Measurements from ENCODE around the gene ADAMTS5.

ADAMTS5 gene

GRCh38 chr21:26952374-26953066, 14.4 kb downstream of the ADAMTS5 start:
- in situ Hi-C loops (cut with MboI; ENCODE audit: low pct_unique_long_range_greater_than_20kb, low sequenced_read_pairs, unreplicated experiment) = no loop called here
- TF ChIP-seq, protein P1, sequence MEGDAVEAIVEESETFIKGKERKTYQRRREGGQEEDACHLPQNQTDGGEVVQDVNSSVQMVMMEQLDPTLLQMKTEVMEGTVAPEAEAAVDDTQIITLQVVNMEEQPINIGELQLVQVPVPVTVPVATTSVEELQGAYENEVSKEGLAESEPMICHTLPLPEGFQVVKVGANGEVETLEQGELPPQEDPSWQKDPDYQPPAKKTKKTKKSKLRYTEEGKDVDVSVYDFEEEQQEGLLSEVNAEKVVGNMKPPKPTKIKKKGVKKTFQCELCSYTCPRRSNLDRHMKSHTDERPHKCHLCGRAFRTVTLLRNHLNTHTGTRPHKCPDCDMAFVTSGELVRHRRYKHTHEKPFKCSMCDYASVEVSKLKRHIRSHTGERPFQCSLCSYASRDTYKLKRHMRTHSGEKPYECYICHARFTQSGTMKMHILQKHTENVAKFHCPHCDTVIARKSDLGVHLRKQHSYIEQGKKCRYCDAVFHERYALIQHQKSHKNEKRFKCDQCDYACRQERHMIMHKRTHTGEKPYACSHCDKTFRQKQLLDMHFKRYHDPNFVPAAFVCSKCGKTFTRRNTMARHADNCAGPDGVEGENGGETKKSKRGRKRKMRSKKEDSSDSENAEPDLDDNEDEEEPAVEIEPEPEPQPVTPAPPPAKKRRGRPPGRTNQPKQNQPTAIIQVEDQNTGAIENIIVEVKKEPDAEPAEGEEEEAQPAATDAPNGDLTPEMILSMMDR (IDR thresholded peaks at IDR 0.05; ENCODE audit: extremely low read depth, insufficient read depth, missing control alignments) = no peak
- DNase-seq (ENCODE audit: low spot score) = no peak

DNA sequence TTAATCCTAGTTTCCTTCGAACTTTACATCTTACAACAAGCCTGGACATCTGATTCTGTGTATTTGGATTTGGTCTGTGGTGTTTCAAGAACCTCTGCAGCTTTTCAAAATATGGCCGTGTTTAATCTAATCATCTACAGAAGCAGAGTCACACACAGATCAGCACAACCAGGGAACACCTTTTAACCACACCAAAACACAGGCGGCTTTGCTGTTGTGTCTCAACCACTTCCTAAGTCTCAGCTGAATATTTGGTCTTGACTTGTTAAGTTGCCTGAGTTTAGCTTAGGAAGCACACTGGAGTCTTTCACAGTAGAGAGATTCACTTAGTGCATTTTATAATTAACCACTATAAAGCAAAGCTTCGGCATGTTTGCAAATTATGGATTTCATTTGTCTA, 17.1 kb downstream of the ADAMTS5 start:
- in situ Hi-C loops (cut with MboI; ENCODE audit: low pct_unique_long_range_greater_than_20kb, low sequenced_read_pairs, unreplicated experiment) = no loop called here

GRCh38 chr21:26948194-26948593, 18.7 kb downstream of the ADAMTS5 start:
- in situ Hi-C loops (cut with MboI; ENCODE audit: low pct_unique_long_range_greater_than_20kb, low sequenced_read_pairs, unreplicated experiment) = no loop called here

More for the DNA sequence above, 17.1 kb downstream of the ADAMTS5 start:
- TF ChIP-seq, protein P1 (IDR thresholded peaks at IDR 0.05; ENCODE audit: extremely low read depth, insufficient read depth, missing control alignments) = no peak
- DNase-seq (ENCODE audit: low spot score) = no peak

DNA sequence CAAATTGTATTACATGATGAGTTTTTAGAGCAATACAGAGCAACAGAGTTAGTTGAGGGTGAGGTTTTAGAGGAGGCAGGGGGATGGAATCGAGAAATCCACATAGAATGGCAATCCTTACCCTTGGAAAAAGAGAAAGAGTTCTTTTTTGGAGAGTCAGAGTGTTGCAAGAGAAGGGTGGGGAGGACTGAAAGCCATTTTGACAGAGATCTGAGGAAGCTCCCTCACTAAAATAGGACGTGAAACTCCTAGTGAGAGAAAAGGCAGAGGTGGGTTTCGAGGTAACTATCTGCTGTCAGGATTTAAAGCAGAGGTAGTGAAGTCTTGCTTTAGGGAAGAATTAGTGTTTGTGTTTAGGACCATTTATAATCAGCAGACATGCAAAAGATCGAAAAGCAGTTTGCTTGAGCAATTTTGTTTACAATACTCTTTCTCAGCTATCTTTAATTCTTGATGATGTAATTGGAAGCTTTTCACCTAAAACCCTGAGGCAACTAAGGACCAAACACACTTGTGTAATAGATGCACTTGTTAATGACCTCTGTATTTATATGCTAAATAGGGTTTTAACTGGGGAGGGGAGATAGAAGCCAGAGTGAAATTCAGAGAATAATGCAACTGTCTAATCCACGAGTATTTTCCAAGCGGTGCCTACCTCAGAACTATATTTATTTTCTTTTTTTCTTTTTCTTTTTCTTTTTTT, 20.0 kb downstream of the ADAMTS5 start:
- no peak for DNase-seq (ENCODE audit: low spot score)
- in situ Hi-C loops (cut with MboI; ENCODE audit: low pct_unique_long_range_greater_than_20kb, low sequenced_read_pairs, unreplicated experiment) = no loop called here
- TF ChIP-seq, protein P1 (IDR thresholded peaks at IDR 0.05; ENCODE audit: extremely low read depth, insufficient read depth, missing control alignments) = no peak

More at GRCh38 chr21:26948194-26948593, 18.7 kb downstream of the ADAMTS5 start:
- TF ChIP-seq, protein P1 (IDR thresholded peaks at IDR 0.05; ENCODE audit: extremely low read depth, insufficient read depth, missing control alignments) = no peak
- no peak for DNase-seq (ENCODE audit: low spot score)

DNA sequence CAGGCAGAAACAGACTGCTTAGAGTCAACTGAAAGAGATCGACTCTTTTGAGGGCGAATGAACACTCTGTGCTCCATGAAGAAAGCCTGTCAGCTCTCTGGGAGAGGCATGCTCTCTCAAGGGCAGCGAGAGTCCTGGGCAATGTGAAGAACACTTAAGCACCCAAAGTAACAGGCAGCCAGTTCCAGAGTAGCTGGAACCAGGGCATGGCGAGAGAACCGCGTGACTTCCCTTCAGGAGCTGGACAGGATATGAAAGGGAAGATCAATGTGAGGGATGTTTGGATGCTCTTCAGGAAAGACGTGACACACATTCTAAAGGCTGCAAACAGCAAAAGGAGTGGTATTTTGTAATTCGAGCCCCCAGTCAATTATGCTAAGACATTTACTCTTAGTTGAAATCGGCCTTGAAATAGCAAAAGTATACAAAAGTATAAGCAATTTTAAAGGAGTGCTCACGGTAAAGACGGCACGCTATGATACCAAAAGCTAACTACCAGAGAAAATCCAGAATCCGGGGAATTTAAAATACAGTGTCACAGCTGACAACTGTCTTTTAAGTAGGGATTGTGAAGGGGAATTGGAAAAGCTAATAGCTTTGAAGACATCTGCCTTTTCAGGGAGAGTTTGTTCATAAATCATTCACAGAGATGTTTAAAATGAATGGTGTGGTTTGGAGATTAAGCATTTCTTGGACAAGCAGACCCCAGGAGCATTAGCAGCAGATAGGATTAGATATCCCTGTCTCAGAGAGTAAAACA, 20.8 kb downstream of the ADAMTS5 start:
- TF ChIP-seq, protein P1 (IDR thresholded peaks at IDR 0.05; ENCODE audit: extremely low read depth, insufficient read depth, missing control alignments) = no peak
- in situ Hi-C loops (cut with MboI; ENCODE audit: low pct_unique_long_range_greater_than_20kb, low sequenced_read_pairs, unreplicated experiment) = no loop called here
- DNase-seq (ENCODE audit: low spot score) = no peak

DNA sequence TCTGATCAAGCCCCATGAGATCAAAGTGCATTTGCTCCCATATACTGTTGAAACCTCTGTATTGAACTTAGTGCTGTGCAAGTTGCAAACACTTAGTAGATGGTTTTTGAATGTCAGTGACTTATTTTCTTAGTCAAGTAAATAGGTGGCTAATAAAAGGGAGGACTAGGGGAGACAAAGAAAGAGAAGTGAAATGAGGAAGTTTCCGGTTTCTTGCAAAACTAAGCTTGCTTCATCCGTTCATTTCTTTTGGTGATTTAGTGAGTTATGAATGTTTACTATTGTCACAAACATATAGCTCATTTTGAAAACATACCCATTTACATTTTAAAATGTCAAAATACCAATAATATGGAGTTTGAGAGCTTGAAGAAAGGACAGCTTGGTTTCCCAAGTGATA, 23.0 kb downstream of the ADAMTS5 start:
- TF ChIP-seq, protein P1 (IDR thresholded peaks at IDR 0.05; ENCODE audit: extremely low read depth, insufficient read depth, missing control alignments) = no peak
- in situ Hi-C loops (cut with MboI; ENCODE audit: low pct_unique_long_range_greater_than_20kb, low sequenced_read_pairs, unreplicated experiment) = no loop called here
- DNase-seq (ENCODE audit: low spot score) = no peak
